Testis (tissue), 2 donors: Measurements from ENCODE around the gene COL4A3.

Experiments
- POLR2A ChIP-seq: fragments of 450-650 bp; IDR thresholded peaks from one replicate; pipeline ENCODE4 v1.6.1; 2017; ENCODE audit warnings: antibody characterized with exemption, mild to moderate bottlenecking, moderate library complexity
- TF ChIP-seq, protein P1 (sequence below), 3 experiments: fragments of 450-650 bp in 2 of 3; fragments of 200-600 bp in 1 of 3; sonication (generic) in 1 of 3; IDR thresholded peaks; one replicate each; pipeline ENCODE4 v1.5.1; 2016 to 2019; ENCODE audit warnings: antibody characterized with exemption in 3 of 3, mild to moderate bottlenecking in 2 of 3, moderate library complexity in 1 of 3

DNA sequence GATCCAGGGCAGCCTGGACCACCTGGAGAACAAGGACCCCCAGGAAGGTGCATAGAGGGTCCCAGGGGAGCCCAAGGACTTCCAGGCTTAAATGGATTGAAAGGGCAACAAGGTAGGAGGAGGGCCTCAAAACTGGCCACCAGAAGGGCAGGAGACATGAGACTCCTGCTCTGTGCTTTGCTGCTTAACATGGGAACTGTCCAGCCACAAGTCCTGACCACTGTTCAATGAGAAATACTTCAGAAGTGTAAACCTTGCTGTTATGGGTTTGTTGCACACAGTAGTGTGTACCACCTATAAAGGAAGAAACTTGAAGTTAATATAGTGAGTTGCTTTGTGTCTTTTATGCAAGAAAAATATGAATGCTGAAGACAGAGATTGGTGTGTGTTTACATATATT, 116.5 kb downstream of the COL4A3 start:
- TF ChIP-seq, protein P1, sequence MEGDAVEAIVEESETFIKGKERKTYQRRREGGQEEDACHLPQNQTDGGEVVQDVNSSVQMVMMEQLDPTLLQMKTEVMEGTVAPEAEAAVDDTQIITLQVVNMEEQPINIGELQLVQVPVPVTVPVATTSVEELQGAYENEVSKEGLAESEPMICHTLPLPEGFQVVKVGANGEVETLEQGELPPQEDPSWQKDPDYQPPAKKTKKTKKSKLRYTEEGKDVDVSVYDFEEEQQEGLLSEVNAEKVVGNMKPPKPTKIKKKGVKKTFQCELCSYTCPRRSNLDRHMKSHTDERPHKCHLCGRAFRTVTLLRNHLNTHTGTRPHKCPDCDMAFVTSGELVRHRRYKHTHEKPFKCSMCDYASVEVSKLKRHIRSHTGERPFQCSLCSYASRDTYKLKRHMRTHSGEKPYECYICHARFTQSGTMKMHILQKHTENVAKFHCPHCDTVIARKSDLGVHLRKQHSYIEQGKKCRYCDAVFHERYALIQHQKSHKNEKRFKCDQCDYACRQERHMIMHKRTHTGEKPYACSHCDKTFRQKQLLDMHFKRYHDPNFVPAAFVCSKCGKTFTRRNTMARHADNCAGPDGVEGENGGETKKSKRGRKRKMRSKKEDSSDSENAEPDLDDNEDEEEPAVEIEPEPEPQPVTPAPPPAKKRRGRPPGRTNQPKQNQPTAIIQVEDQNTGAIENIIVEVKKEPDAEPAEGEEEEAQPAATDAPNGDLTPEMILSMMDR (IDR thresholded peaks at IDR 0.05), result no peak
- TF ChIP-seq POLR2A, result no peak
